Effector memory CD8-positive, alpha-beta T cell (primary cell): Measurements from ENCODE around the gene POMZP3.
"Not testable (repeated sequence)": the region's sequence is repeated elsewhere in the genome, so short reads cannot be mapped to it uniquely, and the experiment has no call there.

ENCODE experiments used
- ATAC-seq: fragments of 150-1000 bp; cut with Tn5 transposase; replicated peaks from 2 replicates; pipeline ENCODE4 v1.10.0; 2021; ENCODE audit warnings: mild to moderate bottlenecking, moderate library complexity
- DNase-seq, 3 experiments: peaks; one replicate each; pipeline ENCODE4 v3.0.0; 2021
- H3K27ac Mint-ChIP-seq, 2 donors: one replicate each; pipeline ENCODE4 v1.8.0; 2022; ENCODE audit warnings: mild to moderate bottlenecking in 2 of 2, mixed read lengths in 2 of 2, moderate library complexity in 2 of 2
- H3K27me3 Mint-ChIP-seq, 2 donors: one replicate each; pipeline ENCODE4 v1.8.0; 2022; ENCODE audit warnings: mixed read lengths in 2 of 2
- H3K36me3 Mint-ChIP-seq: one replicate; pipeline ENCODE4 v1.8.0; 2022; ENCODE audit warnings: mild to moderate bottlenecking, moderate library complexity, mixed read lengths; ENCODE audit not compliant: insufficient read depth
- H3K4me1 Mint-ChIP-seq, 2 donors: one replicate each; pipeline ENCODE4 v1.8.0; 2022; ENCODE audit warnings: low read depth in 2 of 2, mixed read lengths in 2 of 2
- H3K4me3 Mint-ChIP-seq, 2 donors: one replicate each; pipeline ENCODE4 v1.8.0; 2022; ENCODE audit warnings: mild to moderate bottlenecking in 2 of 2, mixed read lengths in 2 of 2, moderate library complexity in 2 of 2
- H3K9me3 Mint-ChIP-seq, 2 donors: one replicate each; pipeline ENCODE4 v1.8.0; 2022; ENCODE audit warnings: mixed read lengths in 2 of 2

Gene POMZP3

GRCh38 chr7:76575431-76575830 is 51.6 kb downstream of the POMZP3 start:
- not testable (repeated sequence) for H3K9me3 Mint-ChIP-seq, H3K27me3 Mint-ChIP-seq, H3K4me3 Mint-ChIP-seq, DNase-seq, ATAC-seq, H3K36me3 Mint-ChIP-seq, H3K27ac Mint-ChIP-seq
- peaks cover 1 to 14% of the 10 kb centered on the region in 2 donors for H3K4me1 Mint-ChIP-seq

- not testable (repeated sequence) for DNase-seq, H3K9me3 Mint-ChIP-seq, H3K27me3 Mint-ChIP-seq, H3K4me3 Mint-ChIP-seq, ATAC-seq, H3K27ac Mint-ChIP-seq
- H3K4me1 Mint-ChIP-seq: peaks cover 10 to 16% of the 10 kb centered on the region in 2 donors
- peaks cover 12% of the 10 kb centered on the region for H3K36me3 Mint-ChIP-seq
These were observed 54.8 kb downstream of the POMZP3 start for GRCh38 chr7:76572296-76572695.

DNA sequence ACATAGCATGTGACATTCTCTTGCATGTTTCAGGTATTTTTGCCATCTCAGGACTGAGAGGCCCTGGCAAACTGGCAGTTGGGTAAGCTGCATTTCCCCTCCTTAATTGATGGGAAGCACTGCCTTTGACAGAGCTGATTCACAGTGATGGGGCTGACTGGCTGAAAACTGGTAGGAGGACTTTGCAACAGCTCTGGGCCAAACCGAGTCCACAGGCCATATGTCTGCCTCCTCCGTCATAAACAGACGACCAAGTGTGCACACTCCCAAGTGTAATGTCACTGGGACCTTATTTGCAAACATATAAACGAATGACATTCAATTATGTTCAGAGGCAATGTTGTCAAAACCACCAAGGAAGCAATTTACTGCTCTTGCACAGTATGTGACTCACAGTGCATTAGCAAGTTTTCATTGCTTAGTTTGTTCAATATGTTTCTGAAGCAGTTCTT is 56.7 kb downstream of the POMZP3 start:
- peaks cover 12% of the 10 kb centered on the region for H3K36me3 Mint-ChIP-seq
- ATAC-seq, H3K27me3 Mint-ChIP-seq, H3K4me3 Mint-ChIP-seq, H3K9me3 Mint-ChIP-seq, H3K27ac Mint-ChIP-seq, DNase-seq: not testable (repeated sequence)
- H3K4me1 Mint-ChIP-seq: peaks cover 10 to 22% of the 10 kb centered on the region in 2 donors

DNA sequence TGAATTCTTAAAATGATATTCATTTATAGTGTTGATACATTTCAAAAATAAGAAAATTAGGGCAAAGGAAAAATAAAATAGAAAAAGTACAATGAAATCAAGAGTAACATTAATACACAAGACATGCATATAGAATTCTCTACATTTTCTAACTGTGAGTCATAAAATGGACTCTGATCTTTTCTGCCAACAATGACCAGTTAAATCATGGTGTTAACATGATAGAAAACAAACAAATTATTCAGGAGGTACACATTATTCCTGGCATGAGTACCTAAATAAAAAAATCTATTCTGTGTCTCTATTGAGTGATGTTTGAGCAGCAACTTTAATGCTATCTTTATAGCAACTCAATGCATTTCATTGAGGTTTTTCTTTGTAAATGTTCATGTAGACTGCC is 58.3 kb downstream of the POMZP3 start:
- ATAC-seq, H3K4me3 Mint-ChIP-seq, DNase-seq, H3K27ac Mint-ChIP-seq, H3K9me3 Mint-ChIP-seq, H3K27me3 Mint-ChIP-seq: not testable (repeated sequence)
- Mint-ChIP-seq H3K36me3 (peaks cover 12% of the 10 kb centered on the region), H3K4me1 (peaks cover 18 to 30% of the 10 kb centered on the region in 2 donors)

DNA sequence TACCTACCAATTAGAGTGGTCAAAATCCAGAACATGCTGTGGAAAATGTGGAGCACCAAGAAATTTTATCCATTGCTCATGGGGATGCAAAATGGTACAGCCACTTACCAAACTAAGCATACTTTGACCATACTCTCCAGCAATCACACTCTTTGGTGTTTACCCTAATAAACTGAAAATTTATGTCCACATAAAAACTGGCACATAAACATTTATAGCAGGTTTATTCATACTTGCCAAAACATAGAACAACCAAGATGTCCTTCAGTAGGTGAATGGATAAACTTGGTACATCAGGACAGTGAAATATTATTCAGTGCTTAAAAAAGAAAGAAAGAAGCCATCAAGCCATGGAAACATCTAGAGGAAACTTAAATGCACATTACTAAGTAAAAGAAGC is 59.3 kb downstream of the POMZP3 start:
- not testable (repeated sequence) for H3K27ac Mint-ChIP-seq, H3K9me3 Mint-ChIP-seq, H3K27me3 Mint-ChIP-seq

GRCh38 chr7:76567311-76567710 is 59.8 kb downstream of the POMZP3 start:
- DNase-seq, H3K4me3 Mint-ChIP-seq, ATAC-seq, H3K9me3 Mint-ChIP-seq, H3K27me3 Mint-ChIP-seq, H3K27ac Mint-ChIP-seq: not testable (repeated sequence)
- H3K4me1 Mint-ChIP-seq: peaks cover 21 to 30% of the 10 kb centered on the region in 2 donors
- H3K36me3 Mint-ChIP-seq: peaks cover 12% of the 10 kb centered on the region

More for the DNA sequence above, 59.3 kb downstream of the POMZP3 start:
- H3K4me3 Mint-ChIP-seq, DNase-seq, ATAC-seq: not testable (repeated sequence)
- H3K4me1 Mint-ChIP-seq: peaks cover 18 to 31% of the 10 kb centered on the region in 2 donors
- peaks cover 12% of the 10 kb centered on the region for H3K36me3 Mint-ChIP-seq

GRCh38 chr7:76565001-76565400 is 62.1 kb downstream of the POMZP3 start:
- not testable (repeated sequence) for DNase-seq, H3K9me3 Mint-ChIP-seq, H3K36me3 Mint-ChIP-seq, H3K4me3 Mint-ChIP-seq, H3K27ac Mint-ChIP-seq, ATAC-seq, H3K27me3 Mint-ChIP-seq
- peaks cover 24 to 28% of the 10 kb centered on the region in 2 donors for H3K4me1 Mint-ChIP-seq

DNA sequence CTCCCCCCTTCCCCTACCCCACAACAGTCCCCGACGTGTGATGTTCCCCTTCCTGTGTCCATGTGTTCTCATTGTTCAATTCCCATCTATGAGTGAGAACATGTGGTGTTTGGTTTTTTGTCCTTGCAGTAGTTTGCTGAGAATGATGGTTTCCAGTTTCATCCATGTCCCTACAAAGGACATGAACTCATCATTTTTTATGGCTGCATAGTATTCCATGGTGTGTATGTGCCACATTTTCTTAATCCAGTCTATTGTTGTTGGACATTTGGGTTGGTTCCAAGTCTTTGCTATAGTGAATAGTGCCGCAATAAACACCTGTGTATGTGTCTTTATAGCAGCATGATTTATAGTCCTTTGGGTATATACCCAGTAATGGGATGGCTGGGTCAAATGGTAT is 65.7 kb downstream of the POMZP3 start:
- not testable (repeated sequence) for H3K36me3 Mint-ChIP-seq, H3K9me3 Mint-ChIP-seq, H3K27me3 Mint-ChIP-seq, DNase-seq, ATAC-seq, H3K4me3 Mint-ChIP-seq, H3K27ac Mint-ChIP-seq
- H3K4me1 Mint-ChIP-seq: peaks cover 30 to 38% of the 10 kb centered on the region in 2 donors

GRCh38 chr7:76560157-76560556 is 66.9 kb downstream of the POMZP3 start:
- H3K27ac Mint-ChIP-seq, H3K9me3 Mint-ChIP-seq: not testable (repeated sequence)

More at GRCh38 chr7:76560157-76560556, 66.9 kb downstream of the POMZP3 start:
- peaks cover 31 to 34% of the 10 kb centered on the region in 2 donors for H3K4me1 Mint-ChIP-seq
- DNase-seq, ATAC-seq, H3K27me3 Mint-ChIP-seq, H3K4me3 Mint-ChIP-seq: not testable (repeated sequence)
- H3K36me3 Mint-ChIP-seq: peaks cover 10% of the 10 kb centered on the region
